Right renal cortex interstitium (tissue), 3 donors: ENCODE data around the gene FBXL17. TPM values are rescaled to one million over a fixed set of nuclear protein-coding genes. Genes with fewer than 3 reads are reported as not detected.

Experiments
- DNase-seq, 3 donors: peaks; one replicate each; pipeline ENCODE4 v3.0.0-alpha.2; 2013; ENCODE audit warnings: low read depth in 3 of 3, low spot score in 2 of 3
- polyA plus RNA-seq, 3 donors: library from polyadenylated mRNA; unstranded; fragments of 120-200 nt; gene quantifications; one replicate each; pipeline ENCODE4 v1.2.1, GENCODE V29; 2013; ENCODE audit not compliant: insufficient read length in 3 of 3

FBXL17 gene
- polyA plus RNA-seq, 3 donors = 33.5 to 36.4 (median 36.1) TPM

DNA sequence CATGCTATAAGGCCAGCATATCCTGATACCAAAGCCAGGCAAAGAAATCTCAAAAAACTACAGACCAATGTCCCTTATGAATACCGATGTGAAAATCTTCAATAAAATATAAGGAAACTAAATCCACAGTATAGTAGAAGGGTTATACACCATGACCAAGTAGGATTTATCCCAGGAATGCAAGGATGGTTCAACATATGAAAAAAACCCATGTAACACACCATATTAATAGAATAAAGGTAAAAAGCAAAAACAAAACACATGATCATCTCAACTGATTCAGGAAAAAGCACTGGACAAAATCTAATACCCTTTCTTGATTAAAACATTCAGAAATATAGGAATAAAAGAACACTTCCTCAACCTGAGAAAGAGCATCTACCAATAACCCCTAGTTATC lies 6.1 kb downstream of the FBXL17 start:
- DNase-seq = no peak

DNA sequence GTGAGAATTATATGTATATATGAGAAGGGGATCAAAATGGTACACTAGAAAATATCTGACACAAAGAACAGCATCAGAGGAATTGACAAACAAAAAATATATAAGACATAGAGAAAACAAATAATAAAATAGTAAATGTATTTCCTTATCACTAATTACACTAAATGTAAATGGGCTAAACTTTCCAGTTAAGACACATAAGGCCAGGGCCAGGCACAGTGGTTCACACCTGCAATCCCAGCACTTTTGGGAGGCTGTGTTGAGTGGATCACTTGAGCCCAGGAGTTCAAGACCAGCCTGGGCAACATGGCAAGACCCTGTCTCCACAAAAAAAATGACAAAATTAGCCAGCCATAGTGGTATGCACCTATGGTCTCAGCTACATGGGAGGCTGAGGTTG lies 8.5 kb downstream of the FBXL17 start:
- no peak for DNase-seq

DNA sequence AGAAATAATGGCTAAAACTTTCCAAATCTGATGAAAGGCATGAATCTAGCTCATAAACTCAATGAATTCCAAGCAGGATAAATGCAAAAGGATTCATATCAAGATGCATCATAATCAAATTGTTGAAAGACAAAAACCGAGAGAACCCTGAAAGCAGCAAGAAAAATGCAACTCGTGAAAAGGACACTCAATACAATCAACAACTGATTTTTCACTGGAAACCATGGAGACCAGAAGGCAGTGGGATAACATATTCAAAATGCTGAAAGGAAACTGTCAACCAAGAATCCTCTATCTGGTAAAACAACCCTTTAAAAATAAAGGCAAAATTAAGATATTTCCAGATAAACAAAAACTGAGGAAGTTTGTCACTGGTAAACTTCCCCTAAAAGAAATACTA lies 9.5 kb downstream of the FBXL17 start:
- no peak for DNase-seq

DNA sequence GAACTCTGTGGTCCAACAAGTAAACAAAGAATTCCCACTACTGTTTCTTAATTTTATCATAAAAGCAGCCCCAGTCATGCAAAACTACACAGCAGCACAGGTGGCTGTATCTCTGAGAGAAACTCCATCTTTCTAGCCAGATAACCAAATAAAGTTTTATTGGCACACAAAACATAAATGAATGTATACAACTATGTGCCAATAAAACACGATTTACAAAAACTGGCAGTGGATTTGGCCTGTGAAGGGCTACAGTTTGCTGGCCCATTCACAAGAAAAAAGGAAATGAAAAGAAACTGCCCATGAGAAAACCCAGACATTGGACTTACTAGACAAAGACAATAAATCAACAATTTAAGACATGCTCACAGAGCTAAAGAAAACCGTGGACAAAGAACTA lies 10.6 kb downstream of the FBXL17 start:
- DNase-seq = no peak

DNA sequence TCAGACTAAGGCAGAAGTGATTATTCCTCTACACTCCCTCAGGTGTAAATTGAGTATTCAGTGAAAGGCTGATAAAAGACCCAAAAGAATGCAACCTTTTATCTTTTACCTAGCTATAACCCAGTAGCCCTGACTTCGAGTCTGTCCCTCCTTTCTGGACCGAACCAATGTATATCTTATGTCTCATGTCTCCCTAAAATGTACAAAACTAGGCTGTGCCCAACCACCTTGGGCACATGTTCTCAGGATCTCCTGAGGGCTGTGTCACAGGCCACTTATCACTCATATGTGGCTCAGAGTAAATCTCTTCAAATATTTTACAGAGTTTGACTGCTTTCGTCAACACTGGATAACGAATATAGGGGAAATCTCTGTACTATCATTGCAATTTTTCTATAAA lies 12.7 kb downstream of the FBXL17 start:
- no peak for DNase-seq

DNA sequence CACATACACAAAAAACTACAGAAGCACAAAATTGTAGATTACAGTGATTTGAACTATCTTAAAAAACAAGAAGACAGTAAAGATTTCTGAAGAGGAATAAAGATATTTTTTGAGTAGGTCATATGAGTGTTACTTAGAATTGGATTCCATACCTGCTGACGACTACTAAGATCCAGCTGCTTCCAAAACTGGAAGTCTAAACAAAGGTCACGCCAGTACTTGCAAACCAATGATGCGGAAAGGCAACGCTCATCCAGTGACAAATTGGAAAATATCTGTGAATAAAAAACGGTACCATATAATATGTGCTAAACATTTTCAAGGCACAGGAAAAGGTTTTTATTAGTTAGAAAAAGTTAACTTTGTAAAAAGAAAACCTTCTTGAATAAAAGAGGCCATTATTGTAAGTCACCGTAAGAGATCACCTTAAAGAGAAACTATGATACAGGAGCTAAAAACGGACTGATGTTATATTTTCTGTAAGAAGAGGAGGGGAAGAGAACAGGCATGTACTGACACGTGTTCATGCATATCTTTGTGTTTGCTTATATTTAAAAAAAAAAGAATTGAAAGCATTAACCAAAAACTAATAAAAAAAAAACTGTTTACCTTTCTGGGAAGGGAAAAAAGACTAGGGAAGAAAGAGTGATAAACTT lies 14.1 kb downstream of the FBXL17 start:
- DNase-seq = no peak

DNA sequence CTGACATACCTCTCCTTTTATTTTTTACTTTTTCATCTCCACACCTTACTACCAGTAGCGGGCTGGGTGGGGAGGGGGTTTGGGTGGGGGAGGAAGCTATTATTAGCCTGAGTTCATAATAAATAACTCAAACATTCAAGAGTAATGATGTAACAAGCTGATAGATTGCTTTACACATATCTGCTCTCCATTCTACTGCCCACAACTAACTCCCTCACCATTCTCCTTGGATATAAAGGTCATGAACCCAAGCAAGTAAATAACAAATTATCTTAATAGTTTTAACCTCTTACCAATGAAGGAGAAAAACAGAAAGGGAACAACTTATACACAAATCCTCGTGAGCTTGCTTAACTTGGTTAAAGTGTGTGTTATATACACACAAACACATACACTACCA lies 15.4 kb downstream of the FBXL17 start:
- no peak for DNase-seq

DNA sequence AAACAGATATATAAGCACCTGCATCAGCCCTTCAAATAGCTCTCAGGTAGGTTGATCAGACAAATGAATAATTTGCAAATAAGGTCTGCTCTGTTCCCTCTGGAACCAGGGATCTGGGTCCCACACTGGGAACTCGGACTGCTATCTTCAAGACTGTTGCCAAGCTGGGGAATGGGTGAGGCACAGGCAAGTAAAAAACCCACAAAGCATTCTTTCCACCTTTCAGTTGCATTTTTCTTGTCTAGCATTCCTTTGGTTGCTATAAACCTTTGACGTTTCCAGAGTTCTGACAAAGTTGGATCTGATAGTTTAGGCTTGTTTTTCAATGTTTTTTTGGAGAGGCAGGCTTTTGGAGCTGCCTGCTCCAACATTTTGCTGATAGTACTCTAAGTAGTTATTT lies 20.1 kb downstream of the FBXL17 start:
- DNase-seq = no peak

DNA sequence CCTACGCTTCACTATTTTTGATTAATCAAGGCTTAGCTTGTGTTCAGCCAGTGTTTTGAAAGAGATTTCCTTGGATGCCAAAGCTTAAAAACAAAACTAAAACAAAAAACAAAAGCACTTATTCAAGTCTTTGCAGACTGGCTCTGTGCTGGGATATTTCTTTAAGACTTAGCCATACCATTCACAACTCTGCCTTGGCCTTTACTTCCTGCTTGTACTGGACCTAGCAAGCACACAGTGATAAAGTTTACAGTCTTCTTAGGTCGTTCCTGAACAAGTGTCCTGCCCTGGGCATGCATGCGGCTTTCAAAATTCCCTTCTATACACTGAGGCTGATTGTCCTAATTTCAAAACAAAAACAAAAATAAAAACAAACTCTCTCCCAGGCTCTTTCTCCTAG lies 20.7 kb downstream of the FBXL17 start:
- DNase-seq = no peak

DNA sequence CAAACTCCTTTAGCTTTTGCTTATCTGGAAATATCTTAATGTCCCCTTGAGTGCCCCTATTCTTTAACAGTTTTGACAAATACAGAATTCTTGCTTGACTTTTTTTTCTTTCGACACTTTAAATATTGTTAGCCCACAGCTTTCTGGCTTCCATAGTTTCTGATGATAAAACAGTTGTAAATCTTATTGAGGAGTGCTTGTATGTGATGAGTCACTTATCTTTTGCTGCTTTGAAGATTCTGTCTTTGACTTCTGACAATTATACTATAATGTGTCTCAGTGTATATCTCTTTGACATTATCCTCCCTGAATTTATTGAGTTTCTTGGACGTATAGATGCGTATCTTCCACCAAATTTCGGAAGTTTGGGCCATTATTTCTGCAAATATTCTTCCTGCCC lies 21.6 kb downstream of the FBXL17 start:
- DNase-seq = no peak

DNA sequence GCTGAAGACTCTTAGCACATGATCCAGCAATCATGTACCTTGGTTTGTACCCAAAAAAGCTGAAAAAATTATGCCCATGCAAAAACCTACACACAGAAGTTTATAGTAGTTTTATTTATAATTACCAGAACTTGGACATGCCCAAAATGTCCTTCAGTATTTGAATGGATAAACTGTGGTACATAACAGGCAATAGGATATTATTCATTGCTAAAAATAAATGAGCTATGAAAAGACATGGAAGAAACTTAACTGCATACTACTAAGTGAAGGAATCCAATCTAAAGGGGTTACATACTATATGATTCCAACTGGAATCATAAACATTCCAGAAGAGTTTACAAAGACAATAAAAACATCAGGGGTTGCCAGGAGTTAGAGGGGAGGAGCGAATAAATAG lies 25.6 kb downstream of the FBXL17 start:
- no peak for DNase-seq

DNA sequence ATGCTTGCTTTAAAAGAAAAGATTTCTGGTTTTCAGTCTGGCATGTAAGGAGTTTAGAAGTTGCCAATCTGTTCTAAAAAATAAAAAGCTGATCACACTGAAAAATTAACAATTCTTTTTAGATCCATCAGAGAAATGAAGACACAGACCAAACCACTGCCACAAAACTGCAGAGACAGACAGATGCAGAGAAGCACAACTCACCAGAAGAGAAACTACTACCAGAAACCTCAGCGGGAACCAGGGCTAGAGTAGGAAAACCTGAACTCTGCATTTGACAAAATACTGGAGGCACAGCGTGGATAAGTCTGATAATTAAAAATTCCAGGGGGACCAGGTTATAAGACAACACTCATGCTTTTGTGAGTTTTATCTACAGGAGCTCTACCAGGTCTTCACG lies 28.8 kb downstream of the FBXL17 start:
- DNase-seq = no peak

DNA sequence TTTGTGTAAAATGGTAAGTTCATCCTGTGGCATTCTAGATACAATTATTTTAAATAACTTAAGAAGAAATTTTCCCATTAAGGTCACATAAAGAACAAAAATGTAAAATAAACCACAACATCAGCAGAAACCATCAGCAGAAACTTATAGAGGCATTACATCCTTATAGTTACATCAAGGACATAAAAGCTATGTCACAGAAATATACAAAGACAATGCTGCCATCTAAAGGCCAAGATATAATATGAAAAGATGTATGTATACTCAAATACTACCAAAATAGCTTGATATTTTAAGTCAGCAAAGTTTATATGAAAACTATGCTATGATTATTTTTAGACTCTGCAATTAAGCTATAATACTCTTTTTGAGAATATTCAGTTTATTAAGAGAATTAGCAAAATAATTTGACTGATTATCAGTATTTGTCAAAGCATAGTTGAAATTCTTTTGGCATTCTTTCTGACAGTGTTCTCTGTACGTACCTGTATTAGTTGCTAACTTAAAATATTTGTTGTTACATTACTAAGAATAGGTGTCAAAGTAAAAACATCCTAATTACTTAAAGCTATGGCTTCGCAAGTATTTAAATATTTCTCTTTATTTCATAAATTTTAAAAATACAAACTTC lies 36.2 kb downstream of the FBXL17 start:
- DNase-seq = peak; percentile 13 to 27 (median 23)

DNA sequence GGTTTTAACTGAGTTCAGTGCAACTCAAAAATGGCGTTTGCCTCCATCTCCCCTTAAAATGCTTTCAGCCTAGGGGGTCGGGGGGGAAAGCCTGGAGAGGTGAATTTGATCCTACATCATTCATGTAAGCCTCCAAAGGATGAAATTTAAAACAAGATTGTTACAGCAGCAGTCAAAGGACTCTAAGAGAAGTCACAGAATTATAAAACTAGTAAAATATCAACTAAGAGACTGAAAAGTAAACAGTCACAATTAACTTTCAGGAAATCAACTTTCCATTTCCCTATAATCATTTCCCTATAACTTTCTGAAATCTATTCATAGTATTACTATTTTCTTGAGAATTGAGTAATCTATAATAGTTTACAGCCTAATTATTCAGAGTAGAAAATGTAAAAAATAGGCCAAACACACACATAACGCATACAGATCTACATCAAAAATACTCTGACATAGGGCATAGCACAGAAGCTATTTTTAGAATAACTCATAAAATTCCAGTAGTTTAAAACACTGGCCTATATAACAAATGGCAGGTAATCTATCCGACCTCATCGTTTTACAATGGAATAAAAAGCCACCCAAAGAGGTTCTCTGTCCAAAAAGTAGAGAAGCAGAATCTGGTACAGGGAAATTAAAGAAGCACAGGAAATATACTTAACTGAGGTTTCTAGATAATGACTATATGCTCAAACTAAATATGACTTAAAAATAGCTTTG lies 37.6 kb downstream of the FBXL17 start:
- no peak for DNase-seq

DNA sequence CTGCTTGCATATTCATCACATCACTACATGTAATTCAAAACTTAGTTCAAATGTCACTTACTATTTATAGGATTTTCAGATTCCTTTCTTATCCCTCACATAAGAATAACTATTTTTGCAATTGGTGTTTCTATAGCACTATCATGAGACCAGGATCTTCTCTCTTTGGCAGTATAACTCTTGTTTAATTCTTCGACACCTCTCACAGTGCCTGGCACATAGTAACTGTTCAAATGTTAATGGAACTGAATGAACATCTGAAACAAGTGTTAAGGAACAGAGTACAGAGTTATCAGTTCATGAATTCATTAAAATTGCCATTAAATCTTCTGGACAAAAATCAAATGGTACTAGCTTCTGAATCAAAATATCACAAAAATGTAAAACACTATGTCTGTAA lies 40.0 kb downstream of the FBXL17 start:
- no peak for DNase-seq

DNA sequence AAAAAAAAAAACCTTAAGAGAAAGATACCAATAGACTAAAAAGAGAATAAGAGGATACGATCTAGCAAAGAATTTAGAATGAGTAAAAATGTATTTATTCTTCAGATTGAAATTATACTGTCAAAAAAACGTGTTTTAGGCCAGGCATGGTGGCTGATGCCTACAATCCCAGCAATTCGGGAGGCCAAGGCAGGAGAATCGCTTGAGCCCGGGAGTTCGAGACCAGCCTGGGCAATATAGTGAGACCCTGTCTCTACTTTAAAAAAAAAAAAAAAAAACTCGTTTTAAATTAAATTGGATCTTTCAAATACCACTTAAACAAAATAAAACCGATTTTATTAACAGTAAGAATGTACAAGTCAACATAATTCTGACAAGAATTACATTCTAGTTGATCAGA lies 41.8 kb downstream of the FBXL17 start:
- no peak for DNase-seq

DNA sequence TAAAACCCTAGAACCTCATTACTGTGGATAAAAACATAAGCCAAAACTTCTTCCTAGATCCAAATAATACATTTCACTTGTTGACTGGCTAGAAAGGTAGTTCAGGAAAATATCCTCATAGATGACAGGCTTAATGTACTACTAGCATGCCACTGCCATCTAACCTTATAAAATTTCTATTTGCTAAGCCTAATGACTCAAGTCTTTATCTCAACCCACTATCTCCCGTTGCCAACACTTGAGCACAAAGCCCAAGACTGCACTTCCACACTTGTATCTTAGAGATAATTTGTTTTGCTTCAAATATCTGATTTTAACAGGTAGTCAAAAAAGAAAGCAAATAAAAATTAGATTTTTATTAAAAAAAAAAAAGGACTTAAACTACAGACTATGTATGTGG lies 42.7 kb downstream of the FBXL17 start:
- no peak for DNase-seq

DNA sequence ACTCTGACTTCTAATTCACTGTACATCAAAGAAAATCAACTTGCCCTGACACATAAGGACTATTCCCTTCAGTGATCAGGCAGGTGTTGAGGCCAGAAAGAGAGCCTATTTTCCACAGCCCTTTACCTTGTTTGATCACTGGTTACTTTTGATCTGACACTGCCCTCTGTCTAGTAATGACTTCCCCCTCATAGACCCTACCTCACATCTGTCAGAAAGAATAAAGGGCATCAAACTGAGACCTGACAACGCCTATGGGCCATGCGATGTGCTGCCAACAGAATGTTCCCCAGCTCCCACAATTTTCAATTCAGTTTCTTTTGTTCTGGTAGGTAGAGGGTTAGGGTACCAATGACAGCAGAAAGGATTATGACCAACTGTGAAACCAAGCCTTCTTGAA lies 47.7 kb downstream of the FBXL17 start:
- DNase-seq = no peak

DNA sequence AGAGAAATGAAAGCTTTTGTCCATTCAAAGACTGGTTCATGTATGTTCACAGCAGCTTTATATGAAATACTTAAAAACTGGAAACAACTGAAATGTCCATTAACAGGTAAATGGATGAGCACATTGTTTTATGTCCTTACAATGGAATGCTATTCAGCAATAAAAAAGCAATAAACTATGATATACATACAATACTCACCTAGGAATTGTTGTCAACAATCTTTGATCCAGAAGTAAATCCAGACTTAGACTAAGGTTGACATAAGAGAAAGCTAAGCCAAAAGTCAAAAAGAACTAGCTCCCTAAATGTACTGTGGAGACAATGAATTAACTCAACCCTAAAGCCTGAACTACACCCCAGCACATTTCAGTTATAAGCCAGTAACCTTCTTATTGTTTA lies 54.9 kb downstream of the FBXL17 start:
- DNase-seq = no peak

DNA sequence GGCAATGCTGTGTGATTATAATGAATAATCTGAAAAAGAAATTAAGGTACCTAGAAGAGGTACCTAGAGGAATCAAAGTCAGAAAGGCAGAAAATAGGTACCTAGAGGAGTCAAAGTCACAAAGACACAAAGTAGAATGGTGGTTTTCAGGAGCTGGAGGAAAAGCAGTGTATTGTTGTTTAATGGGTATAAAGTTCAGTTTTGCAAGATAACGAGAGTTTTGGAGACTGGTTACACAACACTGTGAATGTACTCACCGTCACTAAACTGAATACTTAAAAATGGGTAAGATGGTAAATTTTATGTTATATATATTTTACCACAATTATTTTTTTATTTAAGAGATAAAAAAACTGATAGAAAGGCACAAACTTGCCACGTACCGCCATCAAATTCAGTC lies 57.0 kb downstream of the FBXL17 start:
- no peak for DNase-seq

DNA sequence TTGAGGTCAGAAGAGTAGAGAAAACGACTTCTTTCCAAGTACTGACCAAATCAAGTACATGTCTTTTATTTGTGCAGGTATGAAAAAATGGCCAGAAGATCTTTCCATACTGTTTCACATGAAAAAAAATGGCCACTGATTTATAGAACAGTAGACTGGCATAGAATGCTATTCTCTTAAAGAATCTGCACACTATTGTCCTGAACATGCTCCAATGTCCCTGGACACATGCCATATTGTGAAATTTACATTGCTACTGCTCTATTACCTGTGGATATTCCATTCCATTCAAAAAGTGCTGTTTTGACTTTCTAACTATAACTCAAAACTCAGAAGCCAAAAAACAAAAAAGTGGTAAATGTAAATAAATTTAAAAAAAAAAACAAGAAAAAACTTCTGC lies 60.6 kb downstream of the FBXL17 start:
- no peak for DNase-seq

DNA sequence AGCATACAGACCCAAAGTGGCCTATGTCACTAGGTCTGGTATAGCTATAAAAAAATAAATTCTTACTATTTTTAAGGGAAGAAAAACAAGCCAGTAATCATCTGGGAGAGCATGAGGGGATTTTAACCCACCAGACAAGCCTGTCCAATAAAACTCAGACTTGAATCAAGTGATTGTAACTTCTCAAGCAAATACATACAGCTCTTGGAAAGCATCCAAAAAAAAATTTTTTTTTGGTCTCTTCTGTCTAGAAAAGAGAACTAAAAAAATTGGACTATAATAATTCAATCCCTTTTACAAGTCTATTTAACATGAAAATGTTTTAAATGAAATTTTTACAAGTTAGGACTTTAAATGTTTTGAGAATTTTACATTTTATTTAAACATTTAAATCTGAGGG lies 61.7 kb downstream of the FBXL17 start:
- no peak for DNase-seq
